ENCODE measurements around the gene FAM200B.

DNA sequence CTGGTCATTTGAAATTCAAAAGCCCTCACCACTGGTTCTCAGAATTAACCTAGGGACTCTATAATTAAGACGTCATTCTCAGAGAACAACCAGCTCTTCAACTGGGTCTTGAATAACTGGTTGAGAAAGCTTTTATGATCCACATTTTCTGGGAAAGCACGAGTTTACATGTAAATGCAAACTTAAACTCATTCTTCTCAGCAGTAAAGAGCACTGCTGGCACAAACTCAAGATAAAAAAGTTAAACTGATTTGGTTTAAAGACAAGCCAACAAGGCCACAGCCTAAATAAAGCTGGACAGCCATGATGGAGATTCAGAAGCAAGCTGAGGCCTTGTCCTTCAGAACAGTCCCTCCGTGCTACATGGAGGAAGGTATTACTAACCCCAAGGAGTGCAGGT is 34.5 kb downstream of the FAM200B start:
- TF ChIP-seq, protein P1, sequence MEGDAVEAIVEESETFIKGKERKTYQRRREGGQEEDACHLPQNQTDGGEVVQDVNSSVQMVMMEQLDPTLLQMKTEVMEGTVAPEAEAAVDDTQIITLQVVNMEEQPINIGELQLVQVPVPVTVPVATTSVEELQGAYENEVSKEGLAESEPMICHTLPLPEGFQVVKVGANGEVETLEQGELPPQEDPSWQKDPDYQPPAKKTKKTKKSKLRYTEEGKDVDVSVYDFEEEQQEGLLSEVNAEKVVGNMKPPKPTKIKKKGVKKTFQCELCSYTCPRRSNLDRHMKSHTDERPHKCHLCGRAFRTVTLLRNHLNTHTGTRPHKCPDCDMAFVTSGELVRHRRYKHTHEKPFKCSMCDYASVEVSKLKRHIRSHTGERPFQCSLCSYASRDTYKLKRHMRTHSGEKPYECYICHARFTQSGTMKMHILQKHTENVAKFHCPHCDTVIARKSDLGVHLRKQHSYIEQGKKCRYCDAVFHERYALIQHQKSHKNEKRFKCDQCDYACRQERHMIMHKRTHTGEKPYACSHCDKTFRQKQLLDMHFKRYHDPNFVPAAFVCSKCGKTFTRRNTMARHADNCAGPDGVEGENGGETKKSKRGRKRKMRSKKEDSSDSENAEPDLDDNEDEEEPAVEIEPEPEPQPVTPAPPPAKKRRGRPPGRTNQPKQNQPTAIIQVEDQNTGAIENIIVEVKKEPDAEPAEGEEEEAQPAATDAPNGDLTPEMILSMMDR (IDR thresholded peaks at IDR 0.05; ENCODE audit: low read depth, low read length): no peak
- no peak for TF ChIP-seq POLR2A (IDR thresholded peaks at IDR 0.05; ENCODE audit: extremely low read depth, insufficient read length)
- TF ChIP-seq, protein P2, sequence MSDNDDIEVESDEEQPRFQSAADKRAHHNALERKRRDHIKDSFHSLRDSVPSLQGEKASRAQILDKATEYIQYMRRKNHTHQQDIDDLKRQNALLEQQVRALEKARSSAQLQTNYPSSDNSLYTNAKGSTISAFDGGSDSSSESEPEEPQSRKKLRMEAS (IDR thresholded peaks at IDR 0.05; ENCODE audit: low read depth, low read length): no peak

Data from NB4 (cell line).